Activated T-helper 1 cell treated with anti-CD3 and anti-CD28 coated beads, Interleukin-12 subunit alpha, Interleukin-12 subunit beta, Interleukin-2, Interleukin-4 antibody, amounts not matched to agents 30 ng/mL and 10 ng/mL and 1 ng/mL, durations not matched to agents 14 hours and 24 hours and 36 hours (primary cell): ENCODE measurements around the gene NCOA3. TPM values are rescaled to one million over a fixed set of nuclear protein-coding genes. Genes with fewer than 3 reads are reported as not detected.

Source experiments
- DNase-seq: peaks from one replicate; pipeline ENCODE4 v3.0.0; 2021; ENCODE audit warnings: low spot score
- H3K27ac Mint-ChIP-seq: one replicate; pipeline ENCODE4 v1.8.0; 2021; ENCODE audit warnings: mild to moderate bottlenecking, mixed read lengths
- H3K27me3 Mint-ChIP-seq: one replicate; pipeline ENCODE4 v1.8.0; 2022; ENCODE audit warnings: mild to moderate bottlenecking, moderate library complexity, mixed read lengths; ENCODE audit not compliant: insufficient read depth
- H3K36me3 Mint-ChIP-seq: one replicate; pipeline ENCODE4 v1.8.0; 2021; ENCODE audit warnings: low read depth, mixed read lengths
- H3K4me1 Mint-ChIP-seq: one replicate; pipeline ENCODE4 v1.8.0; 2021; ENCODE audit warnings: low read depth, mixed read lengths
- H3K4me3 Mint-ChIP-seq: one replicate; pipeline ENCODE4 v1.8.0; 2021; ENCODE audit warnings: mild to moderate bottlenecking, moderate library complexity, mixed read lengths
- H3K9me3 Mint-ChIP-seq: one replicate; pipeline ENCODE4 v1.8.0; 2021; ENCODE audit warnings: mixed read lengths
- intact Hi-C: fragments of 100-400 bp; cut with micrococcal nuclease; formaldehyde crosslinking; loops from one replicate; pipeline ENCODE4 v1.15.1; 2024
- total RNA-seq: library from RNA; stranded (reverse); gene quantifications from 2 replicates; pipeline ENCODE4 v1.2.3, GENCODE V29; 2022

The NCOA3 gene
- total RNA-seq, 1 donor from 2014 or later: 132 TPM

DNA sequence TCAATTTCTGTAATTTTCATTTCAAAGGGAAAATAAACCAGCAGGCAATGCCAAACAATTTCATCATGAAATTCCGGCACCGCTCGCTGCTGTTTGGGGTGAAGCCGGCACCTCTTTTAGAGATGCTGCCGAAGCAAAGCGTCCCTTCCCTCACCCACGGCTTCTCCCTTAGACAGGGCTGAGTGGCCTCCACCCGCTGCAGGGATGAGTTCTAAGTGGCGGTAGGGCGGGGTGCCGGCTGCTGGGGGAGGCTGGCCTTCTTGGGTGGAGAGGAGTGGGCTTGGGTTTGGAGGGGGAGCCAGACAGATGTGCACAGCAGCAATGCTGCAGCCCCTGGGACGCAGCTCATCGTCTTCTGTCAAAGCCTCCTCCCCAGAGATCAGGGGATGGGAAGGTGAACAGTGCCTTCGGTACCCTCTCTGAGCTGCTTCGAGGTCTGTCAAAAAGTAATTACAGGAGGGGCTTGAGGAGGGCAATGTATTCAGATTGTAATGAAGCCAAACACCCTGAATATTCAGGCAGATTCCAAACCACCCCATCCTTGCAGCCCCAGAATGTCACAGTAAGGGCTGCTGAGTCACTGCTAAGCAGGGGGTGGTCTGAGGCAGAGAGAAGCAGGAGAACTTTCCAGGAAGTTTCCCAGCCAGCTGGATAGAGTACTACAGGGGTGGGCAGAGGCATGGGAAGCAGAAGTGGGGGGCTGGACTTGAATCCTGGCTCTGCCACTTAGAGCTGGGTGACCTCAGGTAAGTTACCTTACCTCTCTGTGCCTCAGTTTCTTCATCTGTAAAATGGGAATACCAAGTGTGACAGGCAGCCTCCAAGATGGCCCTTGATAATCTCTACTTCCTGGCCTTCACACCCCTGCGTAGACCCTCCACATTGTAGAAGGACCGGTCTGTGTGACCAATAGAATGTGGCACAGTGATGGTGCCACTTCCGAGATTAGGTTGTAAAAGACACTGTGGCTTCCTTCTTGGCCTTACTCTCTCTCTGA, 187.0 kb downstream of the NCOA3 start:
- H3K36me3 Mint-ChIP-seq: no peaks in the 10 kb centered on the region
- H3K27ac Mint-ChIP-seq: no peak overlapping the region
- intact Hi-C loops: no loop called here
- no peaks in the 10 kb centered on the region for H3K9me3 Mint-ChIP-seq
- no peak for DNase-seq
- no peak overlapping the region for H3K4me3 Mint-ChIP-seq
- peaks cover 5% of the 10 kb centered on the region for H3K27me3 Mint-ChIP-seq
- H3K4me1 Mint-ChIP-seq: no peaks in the 10 kb centered on the region

DNA sequence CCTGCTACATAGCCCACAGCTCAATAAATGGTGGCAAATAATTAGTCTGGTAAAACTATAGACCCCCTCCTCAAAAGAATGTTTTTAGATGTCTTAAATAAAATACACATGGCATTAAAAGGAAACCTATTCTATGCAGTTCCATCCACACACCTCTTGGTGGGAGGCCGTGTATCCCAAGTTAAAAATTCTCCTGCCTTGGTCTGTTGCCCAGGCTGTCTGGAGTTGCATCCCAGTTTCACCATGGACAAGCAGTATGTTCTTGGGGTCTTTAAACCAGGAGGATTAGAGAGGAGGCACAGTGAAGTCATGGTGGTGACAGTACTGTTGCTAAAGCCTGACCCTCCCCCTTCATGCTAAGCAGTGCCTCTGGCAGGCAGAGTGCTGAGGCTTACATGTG, 188.0 kb downstream of the NCOA3 start:
- Mint-ChIP-seq H3K36me3 (no peaks in the 10 kb centered on the region), H3K9me3 (no peaks in the 10 kb centered on the region), H3K4me3 (no peak overlapping the region), H3K27ac (no peak overlapping the region), H3K4me1 (peaks cover 2% of the 10 kb centered on the region), H3K27me3 (peaks cover 5% of the 10 kb centered on the region)
- no peak for DNase-seq
- intact Hi-C loops: no loop called here

DNA sequence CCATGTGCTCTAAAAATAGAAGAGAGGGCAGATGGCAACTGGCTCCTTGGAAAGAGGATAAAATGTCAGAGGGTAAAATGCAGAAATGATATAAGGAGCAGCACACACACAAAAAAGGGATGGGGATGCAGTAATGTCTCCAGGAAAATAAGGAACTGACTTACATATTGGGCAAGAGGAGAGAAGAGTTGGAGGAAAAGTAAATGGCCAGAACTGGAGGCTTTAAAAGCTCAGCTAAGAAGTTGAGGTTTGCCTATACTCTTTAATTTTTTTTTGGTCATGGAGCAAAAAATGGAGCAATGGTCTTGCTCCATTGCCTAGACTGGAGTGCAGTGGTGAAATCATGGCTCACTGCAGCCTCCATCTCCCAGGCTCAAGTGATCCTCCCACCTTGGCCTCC, 189.9 kb downstream of the NCOA3 start:
- peaks cover 5% of the 10 kb centered on the region for H3K27me3 Mint-ChIP-seq
- intact Hi-C loops: no loop called here
- no peak overlapping the region for H3K4me3 Mint-ChIP-seq
- peaks cover 11% of the 10 kb centered on the region for H3K4me1 Mint-ChIP-seq
- no peaks in the 10 kb centered on the region for H3K9me3 Mint-ChIP-seq
- DNase-seq: no peak
- H3K36me3 Mint-ChIP-seq: no peaks in the 10 kb centered on the region
- H3K27ac Mint-ChIP-seq: no peak overlapping the region

DNA sequence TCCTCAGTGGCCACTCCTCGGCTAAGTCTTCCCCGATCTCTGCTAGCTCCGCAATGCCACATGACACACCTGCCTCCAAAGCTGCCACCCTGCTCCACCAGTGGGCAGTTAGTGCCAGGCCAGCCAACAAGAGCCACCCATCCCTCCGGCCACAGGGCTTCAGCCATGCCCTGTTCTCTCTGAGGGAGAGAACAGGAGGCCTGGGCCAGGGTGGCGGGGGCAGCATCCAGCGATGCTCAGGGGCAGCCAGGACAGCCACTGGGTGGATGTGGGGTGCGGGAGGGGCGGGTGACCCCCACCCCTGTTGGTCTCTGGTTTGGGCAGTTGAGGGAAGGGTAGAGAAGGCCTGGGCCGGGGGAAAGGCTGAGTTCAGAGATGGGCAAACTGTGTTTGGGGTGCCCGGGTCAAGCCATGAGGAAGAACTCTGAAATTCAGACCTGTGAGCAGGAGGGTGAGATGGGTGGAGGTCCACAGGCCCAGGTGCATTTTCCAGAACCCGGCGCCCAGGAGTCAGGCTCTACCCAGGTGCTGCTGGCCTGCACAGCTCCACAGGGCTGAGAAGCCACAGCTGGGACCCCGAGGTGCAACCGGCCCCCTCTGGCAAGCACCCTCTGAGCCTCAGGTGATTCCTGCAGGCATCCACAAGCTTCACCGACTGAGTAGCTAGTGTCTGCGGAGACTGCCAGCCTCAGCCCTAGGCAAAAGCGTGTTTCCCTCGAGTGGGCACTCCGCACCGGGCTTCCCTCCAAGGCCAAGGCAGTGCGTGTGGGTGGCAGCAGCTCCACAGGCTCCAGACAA, 192.5 kb downstream of the NCOA3 start:
- intact Hi-C loops: no loop called here
- no peaks in the 10 kb centered on the region for H3K9me3 Mint-ChIP-seq
- DNase-seq: no peak
- peaks cover 5% of the 10 kb centered on the region for H3K27me3 Mint-ChIP-seq
- H3K27ac Mint-ChIP-seq: no peak overlapping the region
- H3K4me1 Mint-ChIP-seq: peaks cover 11% of the 10 kb centered on the region
- no peaks in the 10 kb centered on the region for H3K36me3 Mint-ChIP-seq
- H3K4me3 Mint-ChIP-seq: no peak overlapping the region

DNA sequence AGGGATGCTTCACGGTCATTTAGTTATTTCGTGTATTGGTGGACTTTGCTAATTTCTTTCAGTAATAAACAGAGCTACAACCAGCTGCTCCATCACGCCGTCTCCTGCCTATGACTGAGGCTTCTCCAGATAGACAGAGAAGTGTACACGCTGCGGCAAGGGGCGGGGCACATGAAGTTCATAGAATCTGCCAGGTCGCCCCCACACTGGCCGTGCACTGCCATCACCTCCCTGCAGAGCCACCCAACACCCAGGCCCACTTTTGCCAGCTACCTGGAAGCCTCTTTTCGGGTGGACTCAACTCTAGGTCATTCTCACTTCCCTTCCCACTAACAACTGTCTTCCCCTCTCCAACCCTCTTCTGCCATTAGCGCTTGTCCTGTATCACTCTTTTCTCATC, 195.2 kb downstream of the NCOA3 start:
- H3K4me1 Mint-ChIP-seq: peaks cover 11% of the 10 kb centered on the region
- H3K4me3 Mint-ChIP-seq: no peak overlapping the region
- intact Hi-C loops: no loop called here
- H3K27me3 Mint-ChIP-seq: peaks cover 2% of the 10 kb centered on the region
- no peaks in the 10 kb centered on the region for H3K9me3 Mint-ChIP-seq
- DNase-seq: no peak
- no peaks in the 10 kb centered on the region for H3K36me3 Mint-ChIP-seq
- H3K27ac Mint-ChIP-seq: no peak overlapping the region

DNA sequence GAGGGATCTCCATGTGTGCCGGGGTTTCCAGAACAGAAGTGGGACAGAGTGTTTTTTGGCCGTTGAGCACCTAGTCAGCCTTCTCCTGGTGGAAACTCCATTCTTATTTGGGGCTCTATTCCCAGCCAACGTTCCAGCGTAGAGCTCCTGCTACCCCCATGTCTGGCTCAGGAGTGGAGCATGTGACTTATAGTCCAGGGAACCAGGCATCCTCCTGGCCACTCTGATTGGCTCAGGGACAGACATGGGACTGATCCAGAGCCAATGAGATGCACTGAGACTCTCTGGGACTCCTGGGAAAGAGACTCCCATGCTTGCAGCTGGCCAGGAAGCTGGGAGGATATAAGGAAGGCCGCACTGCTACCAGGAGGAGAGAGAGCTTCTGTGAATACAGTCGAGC, 196.5 kb downstream of the NCOA3 start:
- Mint-ChIP-seq H3K36me3 (no peaks in the 10 kb centered on the region), H3K4me1 (peaks cover 11% of the 10 kb centered on the region), H3K9me3 (no peaks in the 10 kb centered on the region), H3K27me3 (no peaks in the 10 kb centered on the region), H3K27ac (no peak overlapping the region), H3K4me3 (no peak overlapping the region)
- intact Hi-C loops: no loop called here
- no peak for DNase-seq

DNA sequence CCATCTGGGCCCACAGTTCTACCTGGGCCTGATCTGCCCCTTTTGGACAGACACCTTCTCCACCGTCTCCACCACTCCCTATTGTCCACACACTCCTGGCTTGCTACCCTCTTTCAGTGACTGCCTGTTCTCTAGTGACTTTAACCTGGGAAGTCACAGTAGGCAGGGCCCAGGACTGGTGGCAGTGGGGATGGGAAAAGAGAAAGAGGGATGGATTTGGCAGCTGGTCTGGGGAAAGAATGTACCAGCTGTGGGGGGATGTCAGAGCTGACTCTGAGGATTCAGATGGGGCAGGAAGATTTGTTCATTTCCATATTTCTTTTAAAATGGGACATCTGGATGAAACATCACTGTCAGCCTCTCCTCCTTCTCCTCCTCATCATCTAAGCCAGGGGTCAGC, 198.1 kb downstream of the NCOA3 start:
- Mint-ChIP-seq H3K36me3 (no peaks in the 10 kb centered on the region), H3K4me3 (no peak overlapping the region), H3K27me3 (no peaks in the 10 kb centered on the region), H3K4me1 (peaks cover 8% of the 10 kb centered on the region), H3K9me3 (no peaks in the 10 kb centered on the region), H3K27ac (no peak overlapping the region)
- no peak for DNase-seq
- intact Hi-C loops: no loop called here

DNA sequence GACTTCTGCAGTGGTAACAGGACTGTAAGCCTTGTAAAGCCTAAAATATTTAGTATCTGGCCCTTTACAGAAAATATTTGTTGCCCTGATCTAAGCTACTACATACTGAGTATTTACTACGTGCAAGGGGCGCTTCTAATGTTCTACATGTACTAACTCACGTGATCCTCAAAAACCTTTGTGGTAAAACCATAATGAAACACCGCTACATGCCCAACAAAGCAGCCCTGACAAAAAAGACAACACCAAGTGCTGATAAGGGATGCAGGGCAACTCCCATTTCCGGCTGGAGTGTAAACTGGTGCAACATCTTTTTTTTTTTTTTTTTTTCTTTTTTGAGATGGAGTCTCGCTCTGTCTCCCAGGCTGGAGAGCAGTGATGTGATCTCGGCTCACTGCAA, 198.6 kb downstream of the NCOA3 start:
- no peak overlapping the region for H3K4me3 Mint-ChIP-seq
- intact Hi-C loops: no loop called here
- H3K36me3 Mint-ChIP-seq: no peaks in the 10 kb centered on the region
- no peaks in the 10 kb centered on the region for H3K9me3 Mint-ChIP-seq
- DNase-seq: no peak
- H3K27ac Mint-ChIP-seq: no peak overlapping the region
- H3K4me1 Mint-ChIP-seq: peaks cover 3% of the 10 kb centered on the region
- H3K27me3 Mint-ChIP-seq: no peaks in the 10 kb centered on the region

DNA sequence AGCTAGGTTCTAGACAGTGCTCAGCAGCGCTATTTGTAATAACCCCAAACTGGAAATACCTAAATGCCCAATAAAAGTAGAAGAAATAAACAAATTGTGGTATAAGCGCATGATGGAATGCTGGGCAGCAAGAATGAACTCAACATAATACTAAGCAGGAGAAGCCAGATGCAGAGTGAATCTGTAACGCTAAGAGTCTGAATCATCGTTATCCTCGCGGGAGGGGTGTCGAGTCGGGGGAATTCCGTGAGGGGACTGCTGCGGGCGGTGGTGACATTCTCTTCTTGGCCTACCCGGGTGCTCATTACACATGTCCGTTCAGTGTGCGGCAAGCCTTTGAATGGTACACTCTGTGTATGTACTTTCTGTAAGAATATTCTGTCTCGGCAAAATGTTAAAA, 199.9 kb downstream of the NCOA3 start:
- no peaks in the 10 kb centered on the region for H3K27me3 Mint-ChIP-seq
- no peak overlapping the region for H3K27ac Mint-ChIP-seq
- no peak for DNase-seq
- H3K4me1 Mint-ChIP-seq: no peaks in the 10 kb centered on the region
- no peaks in the 10 kb centered on the region for H3K9me3 Mint-ChIP-seq
- no peaks in the 10 kb centered on the region for H3K36me3 Mint-ChIP-seq
- intact Hi-C loops: no loop called here
- no peak overlapping the region for H3K4me3 Mint-ChIP-seq

DNA sequence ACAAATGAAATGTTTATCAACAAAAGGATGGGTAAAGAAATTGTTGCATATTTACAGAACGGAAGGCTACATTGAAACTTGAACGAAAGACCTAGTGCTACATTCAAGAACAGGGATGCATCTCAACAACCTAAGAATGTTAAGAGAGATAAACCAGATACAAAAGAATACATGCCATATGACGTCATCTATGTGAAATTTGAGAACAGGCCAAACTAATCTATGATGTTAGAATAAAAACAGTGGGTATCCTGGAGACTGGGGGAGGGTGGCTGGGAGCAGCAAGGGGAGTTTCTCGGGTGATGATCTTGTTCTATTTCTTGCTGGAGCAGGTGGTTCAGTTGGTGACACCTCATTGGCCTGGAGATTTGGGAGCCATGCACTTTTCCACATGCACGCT, 202.1 kb downstream of the NCOA3 start:
- Mint-ChIP-seq H3K27me3 (peaks cover 3% of the 10 kb centered on the region), H3K4me3 (no peak overlapping the region), H3K4me1 (no peaks in the 10 kb centered on the region), H3K9me3 (no peaks in the 10 kb centered on the region), H3K27ac (no peak overlapping the region), H3K36me3 (no peaks in the 10 kb centered on the region)
- DNase-seq: no peak
- intact Hi-C loops: no loop called here

DNA sequence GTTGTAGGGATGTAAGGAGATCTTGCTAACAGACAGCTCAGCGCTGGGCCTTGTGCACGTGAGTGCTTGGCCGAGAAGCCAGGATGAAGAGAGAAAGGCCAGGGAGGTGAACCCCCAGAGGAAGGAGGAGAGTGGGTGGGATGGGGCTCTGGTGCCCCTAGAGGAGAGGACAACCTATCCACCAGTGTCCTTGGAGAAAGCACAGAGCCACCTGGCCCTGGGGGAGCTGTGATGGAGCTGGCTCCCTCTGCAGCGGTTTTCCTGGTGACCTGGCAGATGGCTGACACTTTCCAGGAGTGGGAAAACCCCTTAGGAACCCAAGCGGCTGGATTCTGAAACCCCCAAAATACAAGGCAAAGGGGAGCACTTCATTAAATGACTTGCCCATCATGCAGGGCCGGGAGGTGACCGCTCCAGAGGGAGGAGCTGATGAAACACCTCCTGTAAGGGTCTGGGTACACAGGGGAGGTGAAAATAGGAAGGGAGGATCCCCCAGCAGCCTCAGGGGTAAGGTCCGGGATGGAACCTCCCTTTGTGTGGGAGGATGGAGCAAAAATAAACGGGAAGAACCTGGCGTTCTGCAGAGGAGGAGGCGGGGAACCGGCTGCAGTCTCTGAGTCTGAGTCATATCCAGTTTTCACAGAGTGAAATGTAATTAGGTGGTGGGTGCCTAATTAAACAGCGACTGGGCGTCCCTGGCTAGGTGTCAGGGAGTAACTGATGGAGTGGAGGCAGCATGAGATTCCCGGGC, 203.2 kb downstream of the NCOA3 start:
- Mint-ChIP-seq H3K27ac (no peak overlapping the region), H3K36me3 (no peaks in the 10 kb centered on the region), H3K9me3 (no peaks in the 10 kb centered on the region), H3K27me3 (peaks cover 3% of the 10 kb centered on the region), H3K4me3 (no peak overlapping the region), H3K4me1 (no peaks in the 10 kb centered on the region)
- DNase-seq: no peak
- intact Hi-C loops: no loop called here

DNA sequence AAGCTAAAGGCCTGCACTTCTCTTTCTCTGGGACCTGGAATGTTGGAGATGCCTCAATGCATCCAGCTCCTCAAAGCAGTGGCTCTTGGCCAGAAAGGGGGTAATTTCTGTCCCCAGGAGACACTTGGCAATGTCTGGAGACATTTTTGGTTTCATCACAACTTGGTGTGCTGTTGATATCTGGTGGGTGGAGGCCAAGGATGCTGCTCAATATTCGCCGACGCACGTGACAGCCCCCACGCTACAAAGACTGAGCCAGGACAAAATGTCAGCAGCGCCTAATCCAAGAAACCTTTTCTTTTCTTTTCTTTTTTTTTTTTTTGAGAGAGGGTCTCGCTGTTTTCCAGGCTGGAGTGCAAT, 203.8 kb downstream of the NCOA3 start:
- DNase-seq: no peak
- H3K27me3 Mint-ChIP-seq: peaks cover 3% of the 10 kb centered on the region
- intact Hi-C loops: no loop called here
- H3K36me3 Mint-ChIP-seq: no peaks in the 10 kb centered on the region
- H3K9me3 Mint-ChIP-seq: no peaks in the 10 kb centered on the region
- no peak overlapping the region for H3K27ac Mint-ChIP-seq
- no peaks in the 10 kb centered on the region for H3K4me1 Mint-ChIP-seq
- H3K4me3 Mint-ChIP-seq: no peak overlapping the region

DNA sequence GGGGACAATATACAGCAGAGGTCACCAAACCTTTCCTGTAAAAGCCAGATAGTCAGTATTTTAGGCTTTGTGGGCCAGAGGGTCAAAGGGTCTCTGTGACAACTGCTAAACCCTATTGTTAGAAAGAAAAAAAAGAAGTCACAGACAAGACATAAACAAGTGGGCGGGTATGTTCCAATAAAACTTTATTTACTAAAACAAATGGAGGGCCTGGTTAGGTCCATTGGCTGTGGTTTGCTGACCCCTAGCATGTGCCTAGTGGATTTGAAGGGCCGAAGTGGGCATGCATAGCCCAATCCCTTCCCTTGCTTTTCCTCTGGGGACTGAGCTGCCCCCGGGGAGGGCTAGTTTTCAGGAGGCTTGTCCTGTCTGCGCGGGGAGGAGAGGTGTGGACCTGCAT, 204.7 kb downstream of the NCOA3 start:
- no peak overlapping the region for H3K27ac Mint-ChIP-seq
- no peaks in the 10 kb centered on the region for H3K36me3 Mint-ChIP-seq
- intact Hi-C loops: no loop called here
- peaks cover 3% of the 10 kb centered on the region for H3K27me3 Mint-ChIP-seq
- no peak for DNase-seq
- H3K4me3 Mint-ChIP-seq: no peak overlapping the region
- H3K4me1 Mint-ChIP-seq: no peaks in the 10 kb centered on the region
- H3K9me3 Mint-ChIP-seq: no peaks in the 10 kb centered on the region
